NCI-H345 treated with DMSO at 0.1 percent for 48 hours (cell line): ENCODE data around the gene ANO2.

Experiments used
- DNase-seq: peaks from one replicate; lab custom pipeline; 2025; ENCODE audit not compliant: unreplicated experiment; lab: John Stamatoyannopoulos, UW

The ANO2 gene

DNA sequence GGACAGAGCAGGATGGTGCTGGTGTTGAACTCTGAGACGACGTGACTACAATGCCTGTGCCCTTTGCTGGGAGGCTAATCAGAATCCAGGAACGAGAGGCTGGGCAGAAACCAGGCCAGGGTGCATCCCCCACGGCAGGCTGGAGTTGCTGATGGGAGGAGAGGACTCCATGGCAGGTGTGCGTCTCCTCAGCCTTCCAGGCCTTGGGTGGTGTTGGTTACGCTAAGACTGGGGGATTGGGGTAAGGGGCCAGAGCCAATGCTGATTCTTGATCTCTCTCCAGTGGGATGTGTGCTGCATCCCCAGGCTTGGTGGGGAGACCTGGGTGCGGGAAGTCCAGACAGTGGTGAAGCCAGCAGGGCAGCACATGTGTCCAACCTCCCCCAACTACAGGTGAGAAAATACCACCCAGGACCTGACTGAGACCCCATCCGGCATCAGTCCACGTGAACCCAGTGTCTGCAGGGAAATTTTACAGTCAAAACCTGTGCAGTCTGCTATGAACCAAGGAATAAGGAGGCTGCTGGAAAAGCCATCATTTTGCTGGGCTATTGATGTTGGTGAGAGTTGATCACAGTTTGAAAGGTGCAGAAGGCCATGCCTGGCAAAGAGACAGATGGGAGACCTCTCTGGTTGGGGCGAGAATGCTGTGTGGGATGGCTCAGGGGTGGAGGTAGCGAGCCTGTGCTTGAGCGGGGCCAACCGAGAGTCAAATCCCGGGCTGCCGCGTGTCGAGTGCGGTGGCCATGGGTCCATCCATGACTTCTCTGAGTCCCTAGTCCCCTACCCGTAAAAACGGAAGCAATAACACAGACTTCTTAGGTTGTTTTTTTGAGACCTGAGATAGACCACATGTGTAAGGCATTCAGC lies 423.4 kb downstream of the ANO2 start:
- DNase-seq: no peak

DNA sequence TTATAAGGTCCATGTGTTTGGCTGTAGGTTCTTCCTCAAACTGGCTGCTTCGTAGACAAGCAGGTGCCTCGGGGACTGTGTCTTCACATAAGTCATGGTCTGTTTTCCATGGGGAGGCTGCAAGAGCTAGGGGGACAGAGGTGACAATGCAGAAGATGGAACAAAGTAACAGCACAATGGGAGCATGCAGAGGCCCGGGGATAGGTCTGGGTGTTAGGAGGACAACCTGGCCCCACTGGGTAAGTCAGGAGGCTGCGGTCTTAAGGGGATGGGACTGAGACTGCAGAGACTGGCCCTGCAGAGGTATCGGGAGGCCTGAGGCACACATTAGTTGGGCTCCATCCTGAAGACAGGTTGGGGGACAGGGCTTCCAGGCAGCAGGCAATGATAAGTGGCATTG lies 424.2 kb downstream of the ANO2 start:
- no peak for DNase-seq

- DNase-seq: no peak
Measured at GRCh38 chr12:5520037-5520436, 425.0 kb downstream of the ANO2 start.

DNA sequence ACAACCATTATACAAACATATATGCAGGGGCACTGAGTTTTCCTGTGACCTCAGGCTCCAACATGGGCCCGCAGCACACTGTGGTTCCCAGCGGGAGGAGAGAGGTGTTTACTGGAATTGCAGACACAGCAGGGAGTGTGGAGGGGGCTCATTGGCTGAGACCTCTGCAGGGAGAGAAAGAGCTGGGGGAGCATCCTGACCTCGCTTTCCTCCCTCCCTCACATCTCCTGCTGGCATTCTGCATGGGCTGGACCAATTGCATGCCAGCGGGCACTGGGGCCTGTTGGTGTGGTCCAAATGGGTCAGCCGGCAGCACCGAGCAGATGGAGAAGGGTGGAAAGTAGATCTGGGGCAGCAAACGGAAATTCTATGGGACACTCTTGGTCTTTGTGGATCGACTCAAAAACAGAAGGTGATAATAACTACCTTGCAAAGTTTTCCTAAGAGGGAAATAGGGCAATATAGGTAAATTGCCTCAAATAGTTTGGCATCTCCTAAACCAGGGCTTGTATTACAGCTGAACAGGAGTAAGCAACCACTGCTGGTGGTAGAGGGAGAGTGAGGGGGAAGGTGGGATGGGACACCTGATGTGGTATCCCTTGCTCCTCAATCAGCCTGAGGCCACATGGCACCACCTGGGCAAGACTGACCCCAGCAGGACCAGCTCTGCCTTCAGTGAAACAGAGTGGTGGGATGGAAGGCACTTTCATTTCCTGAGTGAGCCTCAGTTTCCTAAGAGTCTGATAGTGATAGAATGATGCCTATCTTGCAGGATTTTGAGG lies 426.3 kb downstream of the ANO2 start:
- DNase-seq: no peak

GRCh38 chr12:5516371-5517241 lies 428.5 kb downstream of the ANO2 start:
- no peak for DNase-seq

GRCh38 chr12:5515458-5515857 lies 429.6 kb downstream of the ANO2 start:
- DNase-seq: no peak

GRCh38 chr12:5514545-5514944 lies 430.5 kb downstream of the ANO2 start:
- DNase-seq: no peak

DNA sequence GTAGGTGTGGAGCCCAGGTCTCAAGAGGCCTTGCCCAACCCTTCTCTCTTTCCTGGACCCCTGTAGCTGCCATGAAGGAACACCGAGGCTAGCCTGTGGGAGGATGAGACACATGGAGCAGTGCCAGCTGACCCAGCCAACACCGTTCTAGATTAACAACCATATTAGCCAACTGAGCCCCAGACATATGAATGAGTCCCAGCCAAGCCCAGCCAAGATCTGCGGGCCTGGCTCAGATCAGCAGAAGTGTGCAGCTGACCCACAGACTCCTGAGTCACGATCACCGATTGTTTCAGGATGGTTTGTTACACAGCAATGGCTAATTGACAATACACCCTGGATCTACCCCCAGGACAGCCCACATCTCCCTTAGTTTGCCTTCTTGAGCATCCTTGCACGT lies 431.0 kb downstream of the ANO2 start:
- DNase-seq: no peak

GRCh38 chr12:5513406-5513805 lies 431.7 kb downstream of the ANO2 start:
- DNase-seq: no peak
